Measurements from ENCODE around the gene BTBD19.
"Not testable (repeated sequence)": the region's sequence is repeated elsewhere in the genome, so short reads cannot be mapped to it uniquely, and the experiment has no call there.

Gene BTBD19

GRCh38 chr1:44810101-44810761, 1.9 kb downstream of the BTBD19 start:
- peak; percentile 28 for DNase-seq

GRCh38 chr1:44810762-44811105, 2.4 kb downstream of the BTBD19 start:
- not testable (repeated sequence) for DNase-seq

- DNase-seq, result no peak
Observed at GRCh38 chr1:44811234-44811633, 2.9 kb downstream of the BTBD19 start.

GRCh38 chr1:44812822-44813543, 4.7 kb downstream of the BTBD19 start:
- no peak for DNase-seq

- DNase-seq, result not testable (repeated sequence)
Observed at GRCh38 chr1:44815926-44816325, 7.6 kb downstream of the BTBD19 start.

- DNase-seq, result no peak
Observed at GRCh38 chr1:44817307-44817706, 9.0 kb downstream of the BTBD19 start.

- no peak for DNase-seq
Observed at GRCh38 chr1:44817771-44818495, 9.6 kb downstream of the BTBD19 start.

GRCh38 chr1:44819196-44819607, 10.9 kb downstream of the BTBD19 start:
- DNase-seq, result no peak

- DNase-seq, result peak; percentile 86
Observed at GRCh38 chr1:44819608-44820327, 11.4 kb downstream of the BTBD19 start.

GRCh38 chr1:44820328-44821239, 12.3 kb downstream of the BTBD19 start:
- DNase-seq, result no peak

- no peak for DNase-seq
Observed at GRCh38 chr1:44821240-44821715, 13.0 kb downstream of the BTBD19 start.

GRCh38 chr1:44822131-44822701, 13.9 kb downstream of the BTBD19 start:
- no peak for DNase-seq

- no peak for DNase-seq
Observed at GRCh38 chr1:44822981-44823451, 14.7 kb downstream of the BTBD19 start.

GRCh38 chr1:44824392-44824791, 16.1 kb downstream of the BTBD19 start:
- DNase-seq, result not testable (repeated sequence)

- DNase-seq, result no peak
Observed at GRCh38 chr1:44826375-44827196, 18.3 kb downstream of the BTBD19 start.

GRCh38 chr1:44827197-44828002, 19.1 kb downstream of the BTBD19 start:
- no peak for DNase-seq

GRCh38 chr1:44828003-44828651, 19.8 kb downstream of the BTBD19 start:
- DNase-seq, result no peak

- DNase-seq, result no peak
Observed at GRCh38 chr1:44828841-44829440, 20.6 kb downstream of the BTBD19 start.
